PFSK-1 (cell line): ENCODE measurements around the gene C12orf57.

Experiments
- FOXP2 ChIP-seq: optimal IDR thresholded peaks from 2 replicates; pipeline ENCODE3; 2011; ENCODE audit warnings: borderline replicate concordance, control low read depth, inconsistent platforms; ENCODE audit not compliant: insufficient read depth; ENCODE audit errors: extremely low read length, extremely low read depth
- POLR2AphosphoS5 ChIP-seq: IDR thresholded peaks from 2 replicates; pipeline ENCODE4 v1.6.1; 2012; ENCODE audit warnings: low read depth, mild to moderate bottlenecking, control low read depth, low read length, moderate library complexity
- SIN3A ChIP-seq: IDR thresholded peaks from 2 replicates; pipeline ENCODE4 v1.6.1; 2012; ENCODE audit warnings: mild to moderate bottlenecking, low read length, moderate library complexity, borderline replicate concordance; ENCODE audit not compliant: insufficient read depth
- TAF1 ChIP-seq: IDR thresholded peaks from 2 replicates; pipeline ENCODE4 v1.6.1; 2012; ENCODE audit warnings: low read length, control low read depth, borderline replicate concordance; ENCODE audit not compliant: insufficient read depth
- TF ChIP-seq, protein P1 (sequence below), 2 experiments: IDR thresholded peaks; 2 replicates each; pipeline versions ENCODE4 v1.6.1 to v1.8.0; 2011 to 2012; ENCODE audit warnings: low read depth in 2 of 2, low read length in 2 of 2, control low read depth in 1 of 2, inconsistent platforms in 1 of 2, mild to moderate bottlenecking in 1 of 2, moderate library complexity in 1 of 2; ENCODE audit not compliant: insufficient read depth in 1 of 2

C12orf57 gene

DNA sequence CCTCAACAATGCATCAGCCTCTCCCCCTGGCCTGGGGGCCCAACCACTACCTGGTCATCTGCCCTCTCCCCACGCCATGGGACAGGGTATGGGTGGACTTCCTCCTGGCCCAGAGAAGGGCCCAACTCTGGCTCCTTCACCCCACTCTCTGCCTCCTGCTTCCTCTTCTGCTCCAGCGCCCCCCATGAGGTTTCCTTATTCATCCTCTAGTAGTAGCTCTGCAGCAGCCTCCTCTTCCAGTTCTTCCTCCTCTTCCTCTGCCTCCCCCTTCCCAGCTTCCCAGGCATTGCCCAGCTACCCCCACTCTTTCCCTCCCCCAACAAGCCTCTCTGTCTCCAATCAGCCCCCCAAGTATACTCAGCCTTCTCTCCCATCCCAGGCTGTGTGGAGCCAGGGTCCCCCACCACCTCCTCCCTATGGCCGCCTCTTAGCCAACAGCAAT is 7.6 kb upstream of the C12orf57 start:
- TF ChIP-seq SIN3A (no peak), TAF1 (no peak), FOXP2 (no peak), POLR2AphosphoS5 (no peak)
- TF ChIP-seq, protein P1, sequence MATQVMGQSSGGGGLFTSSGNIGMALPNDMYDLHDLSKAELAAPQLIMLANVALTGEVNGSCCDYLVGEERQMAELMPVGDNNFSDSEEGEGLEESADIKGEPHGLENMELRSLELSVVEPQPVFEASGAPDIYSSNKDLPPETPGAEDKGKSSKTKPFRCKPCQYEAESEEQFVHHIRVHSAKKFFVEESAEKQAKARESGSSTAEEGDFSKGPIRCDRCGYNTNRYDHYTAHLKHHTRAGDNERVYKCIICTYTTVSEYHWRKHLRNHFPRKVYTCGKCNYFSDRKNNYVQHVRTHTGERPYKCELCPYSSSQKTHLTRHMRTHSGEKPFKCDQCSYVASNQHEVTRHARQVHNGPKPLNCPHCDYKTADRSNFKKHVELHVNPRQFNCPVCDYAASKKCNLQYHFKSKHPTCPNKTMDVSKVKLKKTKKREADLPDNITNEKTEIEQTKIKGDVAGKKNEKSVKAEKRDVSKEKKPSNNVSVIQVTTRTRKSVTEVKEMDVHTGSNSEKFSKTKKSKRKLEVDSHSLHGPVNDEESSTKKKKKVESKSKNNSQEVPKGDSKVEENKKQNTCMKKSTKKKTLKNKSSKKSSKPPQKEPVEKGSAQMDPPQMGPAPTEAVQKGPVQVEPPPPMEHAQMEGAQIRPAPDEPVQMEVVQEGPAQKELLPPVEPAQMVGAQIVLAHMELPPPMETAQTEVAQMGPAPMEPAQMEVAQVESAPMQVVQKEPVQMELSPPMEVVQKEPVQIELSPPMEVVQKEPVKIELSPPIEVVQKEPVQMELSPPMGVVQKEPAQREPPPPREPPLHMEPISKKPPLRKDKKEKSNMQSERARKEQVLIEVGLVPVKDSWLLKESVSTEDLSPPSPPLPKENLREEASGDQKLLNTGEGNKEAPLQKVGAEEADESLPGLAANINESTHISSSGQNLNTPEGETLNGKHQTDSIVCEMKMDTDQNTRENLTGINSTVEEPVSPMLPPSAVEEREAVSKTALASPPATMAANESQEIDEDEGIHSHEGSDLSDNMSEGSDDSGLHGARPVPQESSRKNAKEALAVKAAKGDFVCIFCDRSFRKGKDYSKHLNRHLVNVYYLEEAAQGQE (IDR thresholded peaks at IDR 0.05; ENCODE audit: insufficient read depth in 1 of 2, low read depth in 2 of 2, low read length in 2 of 2): no peak

DNA sequence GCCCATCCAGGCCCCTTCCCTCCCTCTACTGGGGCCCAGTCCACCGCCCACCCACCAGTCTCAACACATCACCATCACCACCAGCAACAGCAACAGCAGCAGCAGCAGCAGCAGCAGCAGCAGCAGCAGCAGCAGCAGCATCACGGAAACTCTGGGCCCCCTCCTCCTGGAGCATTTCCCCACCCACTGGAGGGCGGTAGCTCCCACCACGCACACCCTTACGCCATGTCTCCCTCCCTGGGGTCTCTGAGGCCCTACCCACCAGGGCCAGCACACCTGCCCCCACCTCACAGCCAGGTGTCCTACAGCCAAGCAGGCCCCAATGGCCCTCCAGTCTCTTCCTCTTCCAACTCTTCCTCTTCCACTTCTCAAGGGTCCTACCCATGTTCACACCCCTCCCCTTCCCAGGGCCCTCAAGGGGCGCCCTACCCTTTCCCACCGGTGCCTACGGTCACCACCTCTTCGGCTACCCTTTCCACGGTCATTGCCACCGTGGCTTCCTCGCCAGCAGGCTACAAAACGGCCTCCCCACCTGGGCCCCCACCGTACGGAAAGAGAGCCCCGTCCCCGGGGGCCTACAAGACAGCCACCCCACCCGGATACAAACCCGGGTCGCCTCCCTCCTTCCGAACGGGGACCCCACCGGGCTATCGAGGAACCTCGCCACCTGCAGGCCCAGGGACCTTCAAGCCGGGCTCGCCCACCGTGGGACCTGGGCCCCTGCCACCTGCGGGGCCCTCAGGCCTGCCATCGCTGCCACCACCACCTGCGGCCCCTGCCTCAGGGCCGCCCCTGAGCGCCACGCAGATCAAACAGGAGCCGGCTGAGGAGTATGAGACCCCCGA is 7.0 kb upstream of the C12orf57 start:
- TF ChIP-seq POLR2AphosphoS5 (no peak), TAF1 (no peak), SIN3A (no peak), FOXP2 (no peak)
- TF ChIP-seq, protein P1 (IDR thresholded peaks at IDR 0.05; ENCODE audit: insufficient read depth in 1 of 2, low read depth in 2 of 2, low read length in 2 of 2): no peak

DNA sequence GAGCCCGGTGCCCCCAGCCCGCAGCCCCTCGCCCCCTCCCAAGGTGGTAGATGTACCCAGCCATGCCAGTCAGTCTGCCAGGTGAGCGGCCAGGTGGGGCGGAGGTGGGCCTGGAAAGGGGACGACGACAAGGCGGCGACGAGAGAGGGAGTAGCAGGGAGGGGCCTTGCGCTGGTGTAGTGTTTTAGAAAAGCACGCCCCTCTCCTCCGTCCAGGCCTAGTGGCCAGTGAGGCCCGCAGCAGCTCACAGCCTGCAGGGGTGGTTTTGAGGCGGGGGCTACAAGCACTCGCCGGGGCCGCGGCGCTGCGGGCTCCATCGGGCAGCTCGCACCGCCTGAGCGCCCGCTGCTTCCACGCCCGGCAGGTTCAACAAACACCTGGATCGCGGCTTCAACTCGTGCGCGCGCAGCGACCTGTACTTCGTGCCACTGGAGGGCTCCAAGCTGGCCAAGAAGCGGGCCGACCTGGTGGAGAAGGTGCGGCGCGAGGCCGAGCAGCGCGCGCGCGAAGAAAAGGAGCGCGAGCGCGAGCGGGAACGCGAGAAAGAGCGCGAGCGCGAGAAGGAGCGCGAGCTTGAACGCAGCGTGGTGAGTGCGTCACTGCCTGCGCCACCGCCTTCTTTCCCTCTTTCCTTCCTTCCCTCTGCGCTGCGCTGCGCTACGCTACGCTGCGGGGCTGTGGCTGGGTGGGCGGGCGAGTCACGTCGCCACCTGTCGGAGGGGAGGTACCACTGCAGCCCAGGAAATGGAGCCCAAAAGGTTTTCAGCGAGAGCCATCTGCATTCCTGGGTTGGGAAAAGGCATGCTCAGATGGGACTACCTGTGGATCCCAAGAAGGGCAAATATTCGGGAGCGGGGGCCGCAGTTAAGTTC is 6.1 kb upstream of the C12orf57 start:
- TF ChIP-seq TAF1: peak; percentile 66; the same call in 1 of the 2 replicates
- TF ChIP-seq, protein P1 (IDR thresholded peaks at IDR 0.05; ENCODE audit: insufficient read depth in 1 of 2, low read depth in 2 of 2, low read length in 2 of 2): peak in 1 of 2 experiments; percentile 59; a peak in 1 of 4 replicates
- peak; percentile 59; the same call in 1 of the 2 replicates for TF ChIP-seq SIN3A
- peak; percentile 86 for TF ChIP-seq POLR2AphosphoS5
- no peak for TF ChIP-seq FOXP2

DNA sequence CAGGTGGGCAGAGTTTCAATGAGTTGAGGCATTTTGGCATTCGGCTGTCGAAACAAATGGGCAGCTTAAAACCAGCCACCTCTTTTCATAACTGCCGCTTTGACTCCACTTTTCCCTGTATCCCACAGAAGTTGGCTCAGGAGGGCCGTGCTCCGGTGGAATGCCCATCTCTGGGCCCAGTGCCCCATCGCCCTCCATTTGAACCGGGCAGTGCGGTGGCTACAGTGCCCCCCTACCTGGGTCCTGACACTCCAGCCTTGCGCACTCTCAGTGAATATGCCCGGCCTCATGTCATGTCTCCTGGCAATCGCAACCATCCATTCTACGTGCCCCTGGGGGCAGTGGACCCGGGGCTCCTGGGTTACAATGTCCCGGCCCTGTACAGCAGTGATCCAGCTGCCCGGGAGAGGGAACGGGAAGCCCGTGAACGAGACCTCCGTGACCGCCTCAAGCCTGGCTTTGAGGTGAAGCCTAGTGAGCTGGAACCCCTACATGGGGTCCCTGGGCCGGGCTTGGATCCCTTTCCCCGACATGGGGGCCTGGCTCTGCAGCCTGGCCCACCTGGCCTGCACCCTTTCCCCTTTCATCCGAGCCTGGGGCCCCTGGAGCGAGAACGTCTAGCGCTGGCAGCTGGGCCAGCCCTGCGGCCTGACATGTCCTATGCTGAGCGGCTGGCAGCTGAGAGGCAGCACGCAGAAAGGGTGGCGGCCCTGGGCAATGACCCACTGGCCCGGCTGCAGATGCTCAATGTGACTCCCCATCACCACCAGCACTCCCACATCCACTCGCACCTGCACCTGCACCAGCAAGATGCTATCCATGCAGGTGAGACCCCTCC is 5.2 kb upstream of the C12orf57 start:
- TF ChIP-seq TAF1 (no peak), POLR2AphosphoS5 (no peak; the same call in 1 of the 2 replicates), SIN3A (no peak), FOXP2 (no peak)
- TF ChIP-seq, protein P1 (IDR thresholded peaks at IDR 0.05; ENCODE audit: insufficient read depth in 1 of 2, low read depth in 2 of 2, low read length in 2 of 2): no peak
